Heart right ventricle (tissue), 16 donors: ENCODE measurements around the gene IRX4. TPM values are rescaled to one million over a fixed set of nuclear protein-coding genes. Genes with fewer than 3 reads are reported as not detected.
A peak's percentile ranks its signal among the peaks of the same experiment; 100 is the strongest.

Experiments used
- ATAC-seq, 8 donors: fragments of 200-7000 bp; cut with Tn5 transposase; one replicate each; pipeline ENCODE4 v1.9.1; 2020; ENCODE audit warnings: mild to moderate bottlenecking in 8 of 8, moderate library complexity in 8 of 8, moderate number of reproducible peaks in 1 of 8
- DNase-seq, 2 donors: peaks; one replicate each; pipeline ENCODE4 v3.0.0-alpha.2; 2020
- H3K27ac ChIP-seq, 10 donors: fragments of 200-600 bp; sonication (generic) in 2 of 10; one replicate each; pipeline versions ENCODE4 v1.5.0 to v1.8.0; 2020 to 2022; ENCODE audit warnings: mild to moderate bottlenecking in 3 of 10
- H3K27me3 ChIP-seq, 7 donors: fragments of 200-600 bp; one replicate each; pipeline ENCODE4 v1.8.0; 2021 to 2022; ENCODE audit warnings: mild to moderate bottlenecking in 2 of 7
- H3K36me3 ChIP-seq, 9 donors: fragments of 200-600 bp; sonication (generic) in 1 of 9; one replicate each; pipeline versions ENCODE4 v1.5.0 to v1.8.0; 2020 to 2022; ENCODE audit warnings: mild to moderate bottlenecking in 2 of 9
- H3K4me1 ChIP-seq, 9 donors: fragments of 200-600 bp; sonication (generic) in 1 of 9; one replicate each; pipeline versions ENCODE4 v1.5.0 to v1.8.0; 2020 to 2022; ENCODE audit warnings: mild to moderate bottlenecking in 4 of 9
- H3K4me3 ChIP-seq, 10 donors: fragments of 200-600 bp; sonication (generic) in 2 of 10; one replicate each; pipeline versions ENCODE4 v1.5.0 to v1.8.0; 2020 to 2022; ENCODE audit warnings: mild to moderate bottlenecking in 7 of 10, moderate library complexity in 2 of 10
- H3K9me3 ChIP-seq, 11 donors: fragments of 200-600 bp in 10 of 11; sonication (generic) in 2 of 11; one replicate each; pipeline versions ENCODE4 v1.5.0 to v1.8.0; 2013 to 2022; ENCODE audit warnings: mild to moderate bottlenecking in 2 of 11, control low read depth in 1 of 11, moderate library complexity in 1 of 11
- WGBS, 2 donors: extraction: QIAGEN DNeasy Blood & Tissue Kit; methylation state at CpG; one replicate each; pipeline ENCODE4 v1.1.7; 2013; ENCODE audit warnings: inconsistent platforms in 1 of 2; 5-methylcytosine and 5-hydroxymethylcytosine counted together
- intact Hi-C, 10 donors: fragments of 100-400 bp; cut with DNase I; formaldehyde crosslinking; loops; one replicate each; pipeline versions ENCODE4 v1.11.1 to v1.14.2; 2022
- polyA plus RNA-seq, 2 donors: library from polyadenylated mRNA; stranded (reverse); fragments of 200-250 nt; gene quantifications; one replicate each; pipeline ENCODE4 v1.2.3, GENCODE V29; 2013
- total RNA-seq, 10 donors: library from RNA; stranded (reverse); fragmentation: NEBNext Ultra II Directional in 3 of 10; extraction: Animal tissue kit (Norgen Biotek cat#: 25700) in 3 of 10; gene quantifications; one replicate each; pipeline versions ENCODE4 v1.2.1 to v1.2.4, GENCODE V29; 2021 to 2023
- TF ChIP-seq, protein P1 (sequence below), 9 donors: fragments of 200-600 bp; sonication (generic) in 2 of 9; IDR thresholded peaks; one replicate each; pipeline versions ENCODE4 v1.5.0 to v1.8.0; 2021 to 2022; ENCODE audit warnings: antibody characterized with exemption in 9 of 9, mild to moderate bottlenecking in 5 of 9, moderate library complexity in 1 of 9
- donor health status: Arrhythmogenic right ventricular cardiomyopathy.
- donor health status: ischemic (EF 13 %, LVEDD 7.1; RV severe dilation, severe dysfunction).
- donor health status: healthy with polysubstance abuse.
- donor health status: DM: no; HTN: yes; CAD: no.
- donor health status: DM: no; HTN: no; CAD: no.
- donor health status: ischemic (EF 25% LVEDD 6.9; RV normal size, moderate dysfunction).
- donor health status: ischemic (EF 25% LVEDD 5.7; RV mildly dilated, moderate dysfunction).
- donor health status: healthy.
- donor health status: DM: yes; HTN: yes; CAD: no.
- donor health status: Ischemic cardiomyopathy.
- donor health status: ischemic (EF 35%, LVEDD 5.7; RV mildly dilated, moderate dysfunction).
- donor health status: nonischemic (EF 11% LVEDD 7.7; RV severe dilation, severe dysfunction).
- donor health status: DM: yes; HTN: yes; CAD: no.
- donor health status: PGD.
- donor health status: ischemic (EF 29% LVEDD 5.4; RV normal size, mild dysfunction).
- donor health status: nonischemic (EF 23%, LVEDD 6.1; RV moderate dilation, normal function).

Gene IRX4
- total and polyA plus RNA-seq, 12 donors, result 6.1 to 19.1 (median 11.2) TPM

DNA sequence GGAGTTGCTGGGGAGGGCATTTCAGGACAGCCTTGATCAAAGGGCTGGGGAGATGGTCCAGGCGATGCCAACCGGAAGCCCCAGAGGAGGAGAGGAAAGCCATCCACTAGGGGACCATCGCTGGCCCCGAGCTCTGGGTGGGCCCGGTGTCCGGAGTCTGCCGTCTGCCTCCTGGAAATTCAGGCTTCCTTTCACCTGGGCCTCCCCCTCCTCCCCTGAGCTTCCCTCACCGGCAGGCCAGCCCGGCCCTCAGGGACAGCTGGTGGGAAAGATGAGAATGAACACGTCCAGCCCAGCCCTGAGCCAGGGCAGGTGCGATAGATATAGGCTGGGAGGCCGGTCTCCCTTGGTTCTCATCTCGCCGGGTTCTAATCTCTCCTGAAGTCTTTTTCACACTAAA is 17.2 kb downstream of the IRX4 start:
- ATAC-seq, result no peak
- H3K27me3 ChIP-seq, result peaks cover 0 to 40% (median 33%) of the 10 kb centered on the region in 7 donors
- no peak for DNase-seq
- no peaks in the 10 kb centered on the region for H3K36me3 ChIP-seq
- TF ChIP-seq, protein P1, sequence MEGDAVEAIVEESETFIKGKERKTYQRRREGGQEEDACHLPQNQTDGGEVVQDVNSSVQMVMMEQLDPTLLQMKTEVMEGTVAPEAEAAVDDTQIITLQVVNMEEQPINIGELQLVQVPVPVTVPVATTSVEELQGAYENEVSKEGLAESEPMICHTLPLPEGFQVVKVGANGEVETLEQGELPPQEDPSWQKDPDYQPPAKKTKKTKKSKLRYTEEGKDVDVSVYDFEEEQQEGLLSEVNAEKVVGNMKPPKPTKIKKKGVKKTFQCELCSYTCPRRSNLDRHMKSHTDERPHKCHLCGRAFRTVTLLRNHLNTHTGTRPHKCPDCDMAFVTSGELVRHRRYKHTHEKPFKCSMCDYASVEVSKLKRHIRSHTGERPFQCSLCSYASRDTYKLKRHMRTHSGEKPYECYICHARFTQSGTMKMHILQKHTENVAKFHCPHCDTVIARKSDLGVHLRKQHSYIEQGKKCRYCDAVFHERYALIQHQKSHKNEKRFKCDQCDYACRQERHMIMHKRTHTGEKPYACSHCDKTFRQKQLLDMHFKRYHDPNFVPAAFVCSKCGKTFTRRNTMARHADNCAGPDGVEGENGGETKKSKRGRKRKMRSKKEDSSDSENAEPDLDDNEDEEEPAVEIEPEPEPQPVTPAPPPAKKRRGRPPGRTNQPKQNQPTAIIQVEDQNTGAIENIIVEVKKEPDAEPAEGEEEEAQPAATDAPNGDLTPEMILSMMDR (IDR thresholded peaks at IDR 0.05), result no peak
- no peak overlapping the region for H3K4me3 ChIP-seq
- intact Hi-C loops, result no loop called here
- H3K4me1 ChIP-seq, result peaks cover 0 to 11% (median 3%) of the 10 kb centered on the region in 9 donors
- no peaks in the 10 kb centered on the region for H3K9me3 ChIP-seq
- 75 to 79% methylated on average over 13 to 14 of the region's 14 CpGs for WGBS, 2 donors
- H3K27ac ChIP-seq, result no peak overlapping the region

- no peak overlapping the region for H3K4me3 ChIP-seq
- no peaks in the 10 kb centered on the region for H3K9me3 ChIP-seq
- peaks cover 0 to 13% (median 3%) of the 10 kb centered on the region in 9 donors for H3K4me1 ChIP-seq
- intact Hi-C loops, result no loop called here
- ATAC-seq (no peak), DNase-seq (no peak)
- no peaks in the 10 kb centered on the region for H3K36me3 ChIP-seq
- peaks cover 0 to 40% (median 33%) of the 10 kb centered on the region in 7 donors for H3K27me3 ChIP-seq
- 84 to 90% methylated on average over 16 of the region's 16 CpGs for WGBS, 2 donors
- H3K27ac ChIP-seq, result no peak overlapping the region
- TF ChIP-seq, protein P1 (IDR thresholded peaks at IDR 0.05), result no peak
Measured at GRCh38 chr5:1864896-1865440, 17.8 kb downstream of the IRX4 start.

DNA sequence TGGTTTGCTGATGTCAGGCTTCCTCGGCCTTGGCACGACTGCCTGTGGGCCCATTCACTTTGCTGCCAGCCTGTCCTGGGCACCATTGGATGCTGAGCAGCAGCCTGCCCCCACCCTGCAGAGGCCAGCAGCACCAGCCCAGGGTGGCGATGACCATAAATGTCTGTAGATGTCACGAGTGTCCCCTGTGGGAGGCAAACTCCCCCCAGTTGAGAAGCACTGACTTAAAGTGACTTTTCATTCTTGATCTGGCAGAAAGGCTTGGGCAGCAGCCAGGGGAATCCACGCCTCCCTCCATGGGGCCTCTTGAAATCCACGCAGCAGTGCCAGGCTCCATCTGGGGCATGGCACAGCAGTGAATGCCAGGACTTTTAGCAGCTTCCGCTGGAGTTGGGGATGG is 21.8 kb downstream of the IRX4 start:
- peak; percentile 47 to 56 for DNase-seq
- TF ChIP-seq, protein P1 (IDR thresholded peaks at IDR 0.05), result no peak
- Histone ChIP-seq H3K27ac (peak overlapping the region in 2 of 10 donors; percentile 5 to 7), H3K4me3 (no peak overlapping the region), H3K4me1 (peaks cover 0 to 13% (median 3%) of the 10 kb centered on the region in 9 donors), H3K9me3 (no peaks in the 10 kb centered on the region), H3K36me3 (no peaks in the 10 kb centered on the region), H3K27me3 (peaks cover 0 to 37% (median 26%) of the 10 kb centered on the region in 7 donors)
- intact Hi-C loops, result loop anchor here in 1 of 10 donors (2.0 kb wide), 1 partner anchor 22 kb away; the partner anchor contains the start of gene IRX4
- WGBS, 2 donors, result 39 to 52% methylated on average over 7 of the region's 7 CpGs
- peak; percentile 57 to 88 (median 78) for ATAC-seq

DNA sequence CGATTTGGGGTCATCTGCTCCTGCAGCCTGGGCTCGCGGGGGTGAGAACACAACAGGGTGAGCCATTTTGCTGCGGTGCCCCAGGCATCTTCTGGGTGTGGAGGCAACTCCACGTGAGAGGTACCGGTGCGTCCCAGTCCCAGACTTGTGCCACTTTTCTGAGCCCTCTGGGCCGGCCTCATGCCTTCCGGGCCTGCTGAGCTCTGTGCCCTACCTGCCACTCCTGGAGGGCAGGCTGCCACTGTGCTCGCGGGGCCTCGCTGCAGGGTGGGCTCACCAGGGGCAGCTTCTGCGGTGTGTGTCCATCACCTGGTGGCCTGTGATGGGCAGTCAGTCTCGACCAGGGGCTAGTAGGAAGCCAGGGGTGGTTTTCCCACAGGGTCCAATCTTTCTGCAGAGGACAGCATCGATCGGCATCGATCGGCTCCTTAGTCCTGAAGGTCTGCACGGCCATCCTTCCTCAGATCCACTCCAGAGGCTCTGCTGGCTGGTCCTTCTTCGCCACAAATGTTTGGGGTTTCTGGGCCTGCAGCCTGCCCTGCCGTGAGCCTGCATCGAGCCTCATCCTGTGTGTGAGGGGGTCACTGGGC is 22.6 kb downstream of the IRX4 start:
- no peak for DNase-seq
- WGBS, 2 donors, result 84 to 89% methylated on average over 22 of the region's 22 CpGs
- intact Hi-C loops, result loop anchor here in 1 of 10 donors (2.0 kb wide), 1 partner anchor 23 kb away; the partner anchor contains the start of gene IRX4
- H3K4me3 ChIP-seq, result no peak overlapping the region
- TF ChIP-seq, protein P1 (IDR thresholded peaks at IDR 0.05), result no peak
- peaks cover 0 to 33% (median 21%) of the 10 kb centered on the region in 7 donors for H3K27me3 ChIP-seq
- ATAC-seq, result no peak
- H3K27ac ChIP-seq, result no peak overlapping the region
- peaks cover 0 to 13% (median 3%) of the 10 kb centered on the region in 9 donors for H3K4me1 ChIP-seq
- no peaks in the 10 kb centered on the region for H3K9me3 ChIP-seq
- no peaks in the 10 kb centered on the region for H3K36me3 ChIP-seq
